ENCODE data around the gene RANGAP1. TPM values are rescaled to one million over a fixed set of nuclear protein-coding genes. Genes with fewer than 3 reads are reported as not detected.

Gene RANGAP1, protein sequence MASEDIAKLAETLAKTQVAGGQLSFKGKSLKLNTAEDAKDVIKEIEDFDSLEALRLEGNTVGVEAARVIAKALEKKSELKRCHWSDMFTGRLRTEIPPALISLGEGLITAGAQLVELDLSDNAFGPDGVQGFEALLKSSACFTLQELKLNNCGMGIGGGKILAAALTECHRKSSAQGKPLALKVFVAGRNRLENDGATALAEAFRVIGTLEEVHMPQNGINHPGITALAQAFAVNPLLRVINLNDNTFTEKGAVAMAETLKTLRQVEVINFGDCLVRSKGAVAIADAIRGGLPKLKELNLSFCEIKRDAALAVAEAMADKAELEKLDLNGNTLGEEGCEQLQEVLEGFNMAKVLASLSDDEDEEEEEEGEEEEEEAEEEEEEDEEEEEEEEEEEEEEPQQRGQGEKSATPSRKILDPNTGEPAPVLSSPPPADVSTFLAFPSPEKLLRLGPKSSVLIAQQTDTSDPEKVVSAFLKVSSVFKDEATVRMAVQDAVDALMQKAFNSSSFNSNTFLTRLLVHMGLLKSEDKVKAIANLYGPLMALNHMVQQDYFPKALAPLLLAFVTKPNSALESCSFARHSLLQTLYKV
- total RNA-seq = 42.7 TPM
- long read RNA-seq, full-length matches to known transcripts = 43 of 84 reads
- long read RNA-seq, partial matches to known transcripts = 21 of 84 reads
- long read RNA-seq, other reads (novel, unspliced or antisense) = 20 of 84 reads

- peak; percentile 100 for DNase-seq (ENCODE audit: low spot score)
Measured at GRCh38 chr22:41285820-41286638, at the start of gene RANGAP1. Gene RANGAP1 (minus strand): TSS chr22:41286187. CDS start chr22:41281044, 5,143 bp downstream.

- no peak for DNase-seq (ENCODE audit: low spot score)
Measured at GRCh38 chr22:41334951-41335635, 49.1 kb upstream of the RANGAP1 start.

- DNase-seq (ENCODE audit: low spot score) = no peak
Measured at GRCh38 chr22:41334215-41334614, 48.2 kb upstream of the RANGAP1 start.

GRCh38 chr22:41333806-41334205 is 47.8 kb upstream of the RANGAP1 start:
- no peak for DNase-seq (ENCODE audit: low spot score)

- DNase-seq (ENCODE audit: low spot score) = no peak
Measured at GRCh38 chr22:41332217-41332939, 46.4 kb upstream of the RANGAP1 start.

DNA sequence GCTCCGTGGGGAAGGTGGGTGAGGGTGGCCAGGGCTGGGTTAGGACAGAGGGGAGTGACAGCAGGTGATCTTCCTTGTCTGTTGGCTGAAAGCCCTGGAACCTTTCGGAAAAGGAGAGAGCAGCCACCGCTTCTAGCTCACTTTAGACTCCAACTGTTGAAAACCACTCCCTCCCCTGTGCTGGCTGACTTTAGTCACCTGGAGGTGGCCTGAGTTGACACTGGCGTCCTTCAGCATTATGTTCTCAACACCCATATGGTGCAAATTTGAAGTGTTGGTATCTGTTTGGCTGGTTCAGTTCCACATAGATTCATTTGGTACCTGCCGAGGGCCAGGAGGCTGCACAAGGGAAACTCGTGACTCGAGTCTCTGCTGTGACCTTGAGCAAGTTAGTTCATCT is 44.2 kb upstream of the RANGAP1 start:
- DNase-seq (ENCODE audit: low spot score) = no peak

- no peak for DNase-seq (ENCODE audit: low spot score)
Measured at GRCh38 chr22:41327124-41327523, 41.1 kb upstream of the RANGAP1 start.

DNA sequence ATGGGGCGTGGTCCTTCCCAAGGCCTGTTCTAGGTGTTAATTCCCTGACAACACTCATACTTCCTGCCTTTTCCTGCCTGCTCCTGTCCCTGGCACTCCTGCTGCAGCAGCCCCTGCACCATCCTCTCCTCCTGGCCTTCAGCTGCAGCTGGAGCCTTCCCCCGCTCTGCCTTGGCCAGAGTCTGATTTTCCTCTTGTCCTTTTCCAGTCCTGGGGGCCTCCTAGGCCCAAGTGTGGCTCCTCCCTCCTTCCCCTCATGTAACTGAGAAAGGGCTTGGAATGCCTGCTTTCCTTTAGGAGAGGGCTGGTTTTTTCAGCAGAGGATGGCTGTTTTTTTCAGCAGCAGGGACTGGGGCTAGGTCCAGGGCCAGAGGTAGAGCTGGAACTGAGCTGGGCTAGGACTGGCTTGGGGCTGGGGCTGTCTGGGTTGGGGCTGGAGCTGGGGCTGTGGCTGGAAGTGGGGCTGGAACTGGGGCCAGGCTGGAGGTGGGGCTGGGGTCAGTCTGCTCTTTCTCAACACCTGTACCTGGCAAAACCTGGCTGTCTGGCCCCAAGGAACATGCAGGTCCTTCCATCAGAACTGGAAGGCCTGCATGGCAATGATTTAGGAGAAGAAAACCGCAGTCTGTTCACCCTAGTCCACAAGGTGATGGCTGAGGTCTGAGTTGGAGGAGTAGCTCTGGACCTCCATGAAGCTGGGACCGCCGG is 39.0 kb upstream of the RANGAP1 start:
- DNase-seq (ENCODE audit: low spot score) = no peak

DNA sequence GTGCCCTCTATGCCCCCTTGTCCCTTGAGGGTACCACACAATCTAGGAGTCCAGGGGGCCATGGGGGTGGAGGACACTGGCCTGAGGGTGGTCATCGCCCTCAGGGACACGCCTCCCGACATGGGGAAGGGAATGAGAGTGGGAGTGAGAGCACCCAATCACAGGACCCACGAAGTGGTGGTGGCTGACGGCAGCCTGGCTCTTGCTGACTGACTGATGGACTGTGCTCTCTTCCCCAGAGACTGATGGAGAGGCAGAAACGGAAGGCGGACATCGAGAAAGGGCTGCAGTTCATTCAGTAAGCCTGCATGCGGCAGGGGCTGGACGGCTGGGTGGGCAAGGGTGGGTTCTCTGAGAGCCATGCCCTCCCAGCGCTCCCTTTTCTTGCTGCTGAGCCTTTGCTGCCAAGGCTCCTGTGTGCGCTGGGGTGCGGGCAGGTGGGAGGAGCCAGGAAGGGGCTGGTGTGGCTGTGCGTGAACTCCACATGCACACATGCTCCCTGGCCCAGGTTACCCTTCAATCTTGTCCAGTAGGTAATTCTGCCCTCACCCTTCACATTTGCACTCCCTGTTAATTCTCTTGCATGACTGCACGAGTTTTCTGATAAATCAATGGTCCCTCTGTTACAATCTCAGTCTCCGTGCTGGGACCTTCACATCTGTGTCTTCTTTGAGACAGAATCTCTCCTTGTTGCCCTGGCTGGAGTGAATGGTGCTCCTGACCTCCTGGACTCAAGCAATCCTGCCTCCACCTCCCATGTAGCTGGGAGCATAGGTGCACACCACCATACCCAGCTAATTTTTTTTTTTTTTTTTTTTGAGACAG is 34.6 kb upstream of the RANGAP1 start:
- no peak for DNase-seq (ENCODE audit: low spot score)

GRCh38 chr22:41315586-41315985 is 29.6 kb upstream of the RANGAP1 start:
- no peak for DNase-seq (ENCODE audit: low spot score)

DNA sequence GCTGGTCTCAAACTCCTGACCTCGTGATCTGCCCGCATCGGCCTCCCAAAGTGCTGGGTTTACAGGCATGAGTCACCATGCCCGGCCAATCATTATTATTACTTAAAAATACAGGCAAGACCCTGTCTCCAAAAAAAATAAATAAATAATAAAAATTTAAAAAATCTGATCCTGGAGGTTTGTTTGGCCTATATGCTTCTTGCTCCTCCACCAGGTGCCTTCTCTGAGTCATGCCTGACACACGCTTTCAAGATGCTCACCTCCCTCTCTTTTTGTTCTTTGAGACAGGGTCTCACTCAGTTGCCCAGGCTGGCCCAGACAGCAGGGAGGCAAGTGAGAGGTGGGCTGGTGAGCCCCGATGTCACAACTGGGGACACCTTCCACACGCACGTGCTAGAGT is 28.8 kb upstream of the RANGAP1 start:
- DNase-seq (ENCODE audit: low spot score) = no peak

- DNase-seq (ENCODE audit: low spot score) = no peak
Measured at GRCh38 chr22:41311487-41311886, 25.5 kb upstream of the RANGAP1 start.

DNA sequence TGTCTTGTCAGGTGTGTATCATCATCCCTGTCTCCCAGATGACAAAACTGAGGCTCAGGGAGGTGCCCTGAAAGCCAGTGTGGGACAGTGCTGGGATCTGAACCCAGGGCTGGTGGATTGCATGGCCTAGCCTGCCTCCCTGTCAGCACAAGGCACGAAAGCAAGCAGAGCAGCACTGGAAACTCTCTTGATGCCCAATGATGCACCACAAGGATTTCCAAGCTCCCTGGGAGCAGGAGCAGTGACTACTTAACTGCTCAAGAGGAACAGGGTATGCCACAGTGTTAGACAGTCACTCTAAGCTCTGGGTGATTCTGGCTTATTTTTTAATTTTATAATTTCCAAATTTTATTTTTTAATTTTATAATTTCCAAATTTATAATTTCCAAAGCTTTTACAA is 24.3 kb upstream of the RANGAP1 start:
- DNase-seq (ENCODE audit: low spot score) = no peak

GRCh38 chr22:41308544-41308947 is 22.6 kb upstream of the RANGAP1 start:
- no peak for DNase-seq (ENCODE audit: low spot score)

GRCh38 chr22:41308054-41308453 is 22.1 kb upstream of the RANGAP1 start:
- no peak for DNase-seq (ENCODE audit: low spot score)

GRCh38 chr22:41305646-41306045 is 19.7 kb upstream of the RANGAP1 start:
- no peak for DNase-seq (ENCODE audit: low spot score)

DNA sequence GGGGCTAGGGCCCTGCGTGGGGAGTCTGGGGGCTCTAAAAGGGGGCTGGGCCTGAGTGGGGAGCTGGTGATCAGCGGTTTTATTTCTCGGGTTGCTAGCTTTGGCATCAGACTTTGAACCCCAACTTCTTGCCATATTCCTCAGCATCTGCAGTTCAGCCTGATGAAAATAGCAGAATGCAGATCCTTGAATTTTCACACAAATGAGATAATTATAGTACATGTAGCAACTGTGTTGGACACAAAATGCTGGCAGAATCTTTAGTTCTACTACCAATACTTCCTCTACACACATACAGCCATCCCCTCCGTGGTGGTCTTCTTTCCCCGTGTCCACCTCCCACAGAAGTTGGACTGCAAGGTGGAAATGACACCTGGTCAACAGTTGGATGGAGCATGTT is 16.8 kb upstream of the RANGAP1 start:
- no peak for DNase-seq (ENCODE audit: low spot score)

GRCh38 chr22:41302021-41302767 is 16.2 kb upstream of the RANGAP1 start:
- DNase-seq (ENCODE audit: low spot score) = no peak
